ENCODE data around the gene SLC27A5. TPM values are rescaled to one million over a fixed set of nuclear protein-coding genes. Genes with fewer than 3 reads are reported as not detected.

Gene SLC27A5
- total and polyA plus RNA-seq, 2 of the 13 experiments (the other 11 are each of a cell fraction or from before 2014, with no cell fraction given) = 30.3 to 40.2 TPM

GRCh38 chr19:58514564-58515022 is 2.8 kb upstream of the SLC27A5 start:
- no peak for TF ChIP-seq THAP9 (CRISPR knock-in tag; IDR thresholded peaks at IDR 0.05; ENCODE audit: borderline replicate concordance)
- no peak for TF ChIP-seq STAG1 (CRISPR knock-in tag; IDR thresholded peaks at IDR 0.05)
- 0 out of 2 replicates have a peak, but pooled peaks have one; percentile 2 for TF ChIP-seq CSRNP1 (CRISPR knock-in tag; IDR thresholded peaks at IDR 0.05)
- TF ChIP-seq ZNF234 (CRISPR knock-in tag; conservative IDR thresholded peaks at IDR 0.05) = no peak
- TF ChIP-seq RXRB (CRISPR knock-in tag; IDR thresholded peaks at IDR 0.05; ENCODE audit: borderline replicate concordance) = no peak
- intact Hi-C loops (cut with micrococcal nuclease; ENCODE audit: unreplicated experiment) (loop anchor here (5.0 kb wide), 1 partner anchor 187 kb away; the partner anchor contains the start of gene ZSCAN22), in situ Hi-C loops (cut with HindIII; ENCODE audit: extremely low pct_ligation_motif_present, low pct_unique_long_range_greater_than_20kb) (no loop called here)
- H3K4me3 ChIP-seq (replicated peaks in 1 of 3; ENCODE audit: insufficient read depth in 1 of 3, low read depth in 2 of 3, low read length in 3 of 3) = peak overlapping the region; percentile 36 to 81 (median 69)
- CTCF ChIA-PET (ENCODE audit: low intra/inter-chr PET ratio, low total read pairs) = no interaction called here
- H3K36me3 ChIP-seq (replicated peaks in 1 of 2; ENCODE audit: control insufficient read depth in 1 of 2, insufficient read depth in 2 of 2, low read length in 2 of 2) = peaks cover 5 to 6% of the 10 kb centered on the region in 2 experiments; a peak in 4 of 5 replicates
- peaks cover 25% of the 10 kb centered on the region for H3K79me2 ChIP-seq (ENCODE audit: insufficient read depth, low read length)
- DNase-seq (ENCODE audit: low spot score) (no peak), FAIRE-seq (no peak), ATAC-seq (no peak)
- no peaks in the 10 kb centered on the region; a peak in 1 of 5 replicates for H3K27me3 ChIP-seq (ENCODE audit: control insufficient read depth in 1 of 2, insufficient read depth in 2 of 2, low read length in 2 of 2)
- POLR2A ChIA-PET = interaction anchor here (0.8 to 5.8 kb wide), 12 partner anchors 10 to 106 kb away, joined by 3 to 44 read pairs (median 4); partner anchors contain the start of genes CHMP2A, TRIM28, UBE2M and ZNF446
- H3K4me2 ChIP-seq (ENCODE audit: low read depth, low read length) = peak overlapping the region; percentile 100
- no peaks in the 10 kb centered on the region for H3K9me3 ChIP-seq (ENCODE audit: low read length)
- H3K27ac ChIP-seq (ENCODE audit: extremely low read length, insufficient read depth, low read length) = peak overlapping the region; percentile 69
- H4K20me1 ChIP-seq (ENCODE audit: insufficient read depth, low read length) = no peaks in the 10 kb centered on the region
- peaks cover 69% of the 10 kb centered on the region for H3K4me1 ChIP-seq (ENCODE audit: insufficient read depth, low read length)
- whole genome bisulfite sequencing (ENCODE audit: low lambda C conversion rate) = 51% methylated on average over 3 of the region's 3 CpGs
- BruUV-seq (replicated peaks) = no TSS peak
- H2AFZ ChIP-seq (ENCODE audit: low read length) = no peak overlapping the region
- peak overlapping the region; percentile 80 for H3K9ac ChIP-seq (ENCODE audit: insufficient read depth, low read depth, low read length)

Measured in HepG2 (cell line).